Mesenteric fat pad (tissue), 1 donor: ENCODE results near the gene MAP4. TPM values are rescaled to one million over a fixed set of nuclear protein-coding genes. Genes with fewer than 3 reads are reported as not detected.
"Not testable (repeated sequence)": the region's sequence is repeated elsewhere in the genome, so short reads cannot be mapped to it uniquely, and the experiment has no call there.

Source experiments
- DNase-seq: peaks from one replicate; pipeline ENCODE4 v3.0.0-alpha.2; 2020; ENCODE audit warnings: low spot score
- total RNA-seq: library from RNA; stranded (reverse); fragmentation: NEBNext Ultra II Directional; extraction: Animal tissue kit (Norgen Biotek cat#: 25700); gene quantifications from one replicate; pipeline ENCODE4 v1.2.1, GENCODE V29; 2021
- donor health status: DM: yes; HTN: yes; CAD: no.

Gene MAP4
- total RNA-seq, 1 donor from 2014 or later, result 303 TPM

GRCh38 chr3:48014358-48014757 lies 1.9 kb downstream of the MAP4 start:
- DNase-seq, result no peak

- no peak for DNase-seq
Measured at GRCh38 chr3:48013288-48013980, 2.8 kb downstream of the MAP4 start.

GRCh38 chr3:48012659-48013058 lies 3.6 kb downstream of the MAP4 start:
- no peak for DNase-seq

GRCh38 chr3:48008066-48008465 lies 8.2 kb downstream of the MAP4 start:
- not testable (repeated sequence) for DNase-seq

GRCh38 chr3:48007361-48007760 lies 8.9 kb downstream of the MAP4 start:
- DNase-seq, result not testable (repeated sequence)

GRCh38 chr3:48006794-48007193 lies 9.4 kb downstream of the MAP4 start:
- not testable (repeated sequence) for DNase-seq

GRCh38 chr3:48004694-48005093 lies 11.5 kb downstream of the MAP4 start:
- DNase-seq, result no peak

GRCh38 chr3:48002787-48003186 lies 13.4 kb downstream of the MAP4 start:
- no peak for DNase-seq

- no peak for DNase-seq
Measured at GRCh38 chr3:48001991-48002390, 14.2 kb downstream of the MAP4 start.

- DNase-seq, result no peak
Measured at GRCh38 chr3:48000212-48000611, 16.0 kb downstream of the MAP4 start.

GRCh38 chr3:47996440-47996839 lies 19.8 kb downstream of the MAP4 start:
- no peak for DNase-seq

GRCh38 chr3:47994180-47994579 lies 22.0 kb downstream of the MAP4 start:
- DNase-seq, result no peak

- no peak for DNase-seq
Measured at GRCh38 chr3:47991341-47991740, 24.9 kb downstream of the MAP4 start.

GRCh38 chr3:47989981-47990440 lies 26.2 kb downstream of the MAP4 start:
- DNase-seq, result no peak

- DNase-seq, result no peak
Measured at GRCh38 chr3:47985381-47985780, 30.8 kb downstream of the MAP4 start.

- no peak for DNase-seq
Measured at GRCh38 chr3:47984075-47984728, 32.0 kb downstream of the MAP4 start.

GRCh38 chr3:47980795-47981194 lies 35.4 kb downstream of the MAP4 start:
- no peak for DNase-seq

GRCh38 chr3:47979070-47979469 lies 37.1 kb downstream of the MAP4 start:
- no peak for DNase-seq

- DNase-seq, result no peak
Measured at GRCh38 chr3:47978386-47978785, 37.8 kb downstream of the MAP4 start.

GRCh38 chr3:47976135-47976732 lies 40.0 kb downstream of the MAP4 start:
- DNase-seq, result no peak

GRCh38 chr3:47974974-47975470 lies 41.2 kb downstream of the MAP4 start:
- DNase-seq, result no peak

- DNase-seq, result no peak
Measured at GRCh38 chr3:47971081-47971480, 45.1 kb downstream of the MAP4 start.
